ENCODE data around the gene ZP4. TPM values are rescaled to one million over a fixed set of nuclear protein-coding genes. Genes with fewer than 3 reads are reported as not detected.
A peak's percentile ranks its signal among the peaks of the same experiment; 100 is the strongest.

ZP4 gene
- total and polyA plus RNA-seq, 2 donors from 2014 or later: not detected

DNA sequence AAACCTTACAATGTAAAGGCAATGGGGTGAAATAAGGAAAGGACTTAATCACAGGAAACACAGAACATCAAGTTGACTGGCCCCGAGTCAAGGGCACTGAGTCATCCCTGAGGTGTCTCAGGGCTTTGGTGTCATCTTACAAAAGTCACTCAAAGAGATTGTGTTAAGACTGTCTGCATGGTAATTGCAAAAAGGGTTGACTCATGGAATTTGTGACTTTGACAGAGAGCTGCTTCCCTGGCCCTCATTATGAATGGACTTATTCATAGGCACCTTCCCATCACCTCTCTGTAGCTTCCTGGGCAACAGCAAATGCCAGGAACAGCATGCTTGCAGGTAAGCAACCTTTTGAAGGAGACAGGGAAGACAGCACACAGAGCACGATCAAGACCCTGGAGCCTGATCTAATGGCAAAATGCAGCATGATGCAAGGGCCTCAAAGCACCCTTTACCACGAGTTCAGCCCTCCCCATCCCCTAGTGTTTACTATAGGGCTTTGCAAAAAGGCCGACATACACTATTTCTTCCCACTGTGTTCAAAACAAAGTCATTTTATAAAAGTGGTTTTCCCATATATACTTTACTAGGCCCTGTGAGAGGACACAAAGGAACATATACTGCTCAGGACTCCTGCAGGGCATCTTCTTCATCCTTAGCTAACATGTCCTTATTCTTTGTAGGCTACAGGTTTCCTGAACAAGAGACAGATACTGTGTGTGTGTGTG is 17.1 kb downstream of the ZP4 start:
- no peaks in the 10 kb centered on the region for H3K9me3 ChIP-seq (ENCODE audit: control insufficient read depth in 2 of 3, insufficient read depth in 1 of 3, low read length in 3 of 3)
- intact Hi-C loops (cut with DNase I): no loop called here
- no peak overlapping the region for H3K4me3 ChIP-seq (ENCODE audit: low read length in 3 of 3)
- no peaks in the 10 kb centered on the region for H3K36me3 ChIP-seq (ENCODE audit: control insufficient read depth in 2 of 3, insufficient read depth in 3 of 3, low read length in 3 of 3)
- no peak for TF ChIP-seq CTCF (IDR thresholded peaks at IDR 0.05; ENCODE audit: borderline replicate concordance, extremely low read depth, insufficient read depth)
- no peaks in the 10 kb centered on the region for H3K4me1 ChIP-seq (ENCODE audit: control insufficient read depth in 2 of 3, insufficient read depth in 2 of 3, low read depth in 1 of 3, low read length in 3 of 3)
- H3K27ac ChIP-seq (ENCODE audit: low read depth in 2 of 2, low read length in 2 of 2): no peak overlapping the region
- H3K27me3 ChIP-seq (ENCODE audit: control insufficient read depth, insufficient read depth, low read length): no peaks in the 10 kb centered on the region
- no peak overlapping the region for H3K9ac ChIP-seq (ENCODE audit: low read length in 3 of 3)
- no peak for FAIRE-seq
- peak in 1 of 5 donors; percentile 3 for DNase-seq

DNA sequence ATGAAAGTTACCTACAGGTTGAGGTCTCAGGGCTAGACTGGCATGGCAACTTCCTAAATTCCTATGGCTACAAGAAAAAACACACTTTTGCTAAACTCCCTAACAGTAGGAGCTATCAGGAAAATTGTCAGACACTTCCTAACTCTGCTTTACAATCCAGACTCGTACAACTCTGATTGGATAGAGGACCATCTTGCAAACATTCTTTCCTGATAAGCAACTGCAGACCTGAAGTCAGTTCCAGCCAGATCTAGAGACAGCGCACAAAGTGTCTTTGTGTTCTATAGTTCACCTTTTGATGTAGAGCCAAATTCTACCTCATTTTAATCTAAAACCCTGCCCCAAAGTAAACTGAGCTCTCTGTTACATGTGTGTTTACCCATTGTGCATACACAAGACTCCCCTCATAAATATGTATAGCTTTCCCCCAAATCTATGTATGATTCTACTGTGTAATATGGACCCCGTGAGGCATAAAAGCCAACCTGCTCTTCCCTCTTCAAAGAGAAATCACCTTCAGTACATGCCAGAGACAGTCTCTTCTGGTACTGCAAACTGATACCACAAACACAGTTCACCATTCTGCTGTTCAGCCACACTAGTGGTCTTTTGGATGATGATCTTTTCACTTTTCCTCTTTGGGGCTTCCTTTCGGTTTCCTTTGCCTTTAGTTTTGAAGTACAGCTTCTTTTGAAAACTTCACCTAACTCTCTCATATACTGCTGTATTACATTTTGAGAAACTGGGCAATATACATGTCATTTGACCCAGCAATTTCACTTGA is 21.7 kb downstream of the ZP4 start:
- H3K4me3 ChIP-seq (ENCODE audit: low read length in 3 of 3): no peak overlapping the region
- H3K9me3 ChIP-seq (ENCODE audit: control insufficient read depth in 2 of 3, insufficient read depth in 1 of 3, low read length in 3 of 3): no peaks in the 10 kb centered on the region
- TF ChIP-seq CTCF (IDR thresholded peaks at IDR 0.05; ENCODE audit: borderline replicate concordance, extremely low read depth, insufficient read depth): no peak
- H3K27ac ChIP-seq (ENCODE audit: low read depth in 2 of 2, low read length in 2 of 2): no peak overlapping the region
- H3K4me1 ChIP-seq (ENCODE audit: control insufficient read depth in 2 of 3, insufficient read depth in 2 of 3, low read depth in 1 of 3, low read length in 3 of 3): no peaks in the 10 kb centered on the region
- no peak overlapping the region for H3K9ac ChIP-seq (ENCODE audit: low read length in 3 of 3)
- FAIRE-seq (no peak), DNase-seq (no peak)
- no peaks in the 10 kb centered on the region for H3K27me3 ChIP-seq (ENCODE audit: control insufficient read depth, insufficient read depth, low read length)
- no peaks in the 10 kb centered on the region for H3K36me3 ChIP-seq (ENCODE audit: control insufficient read depth in 2 of 3, insufficient read depth in 3 of 3, low read length in 3 of 3)
- intact Hi-C loops (cut with DNase I): no loop called here

GRCh38 chr1:237867380-237867888 is 23.3 kb downstream of the ZP4 start:
- Histone ChIP-seq H3K9me3 (ENCODE audit: control insufficient read depth in 2 of 3, insufficient read depth in 1 of 3, low read length in 3 of 3) (no peaks in the 10 kb centered on the region), H3K27me3 (ENCODE audit: control insufficient read depth, insufficient read depth, low read length) (no peaks in the 10 kb centered on the region), H3K9ac (ENCODE audit: low read length in 3 of 3) (no peak overlapping the region), H3K4me1 (ENCODE audit: control insufficient read depth in 2 of 3, insufficient read depth in 2 of 3, low read depth in 1 of 3, low read length in 3 of 3) (no peaks in the 10 kb centered on the region), H3K27ac (ENCODE audit: low read depth in 2 of 2, low read length in 2 of 2) (no peak overlapping the region), H3K36me3 (ENCODE audit: control insufficient read depth in 2 of 3, insufficient read depth in 3 of 3, low read length in 3 of 3) (no peaks in the 10 kb centered on the region), H3K4me3 (ENCODE audit: low read length in 3 of 3) (no peak overlapping the region)
- FAIRE-seq: no peak
- DNase-seq: no peak
- no peak for TF ChIP-seq CTCF (IDR thresholded peaks at IDR 0.05; ENCODE audit: borderline replicate concordance, extremely low read depth, insufficient read depth)
- intact Hi-C loops (cut with DNase I): no loop called here
